H1 (cell line): ENCODE results near the gene BCAS1.

Experiments used
- KDM1A ChIP-seq: fragments of 200-600, 300-600 bp; sonication (generic); IDR thresholded peaks from 2 replicates; pipeline ENCODE4 v1.7.1; 2016; ENCODE audit warnings: mild to moderate bottlenecking, low read length, borderline replicate concordance
- PHF8 ChIP-seq: fragments of 200-600 bp; sonication (generic); conservative IDR thresholded peaks from 2 replicates; pipeline ENCODE4 v1.7.1; 2012; ENCODE audit warnings: low read depth, mild to moderate bottlenecking, inconsistent platforms, low read length, moderate library complexity
- TF ChIP-seq, protein P1 (sequence below), 3 experiments: IDR thresholded peaks; 1 replicate in 2 of 3; 2 replicates in 1 of 3; pipeline versions ENCODE4 v1.5.1 to v1.6.1; 2011; ENCODE audit warnings: low read length in 3 of 3, mild to moderate bottlenecking in 3 of 3, inconsistent platforms in 2 of 3, low read depth in 1 of 3, moderate library complexity in 1 of 3; ENCODE audit not compliant: insufficient read depth in 1 of 3; ENCODE audit errors: control extremely low read depth in 1 of 3

DNA sequence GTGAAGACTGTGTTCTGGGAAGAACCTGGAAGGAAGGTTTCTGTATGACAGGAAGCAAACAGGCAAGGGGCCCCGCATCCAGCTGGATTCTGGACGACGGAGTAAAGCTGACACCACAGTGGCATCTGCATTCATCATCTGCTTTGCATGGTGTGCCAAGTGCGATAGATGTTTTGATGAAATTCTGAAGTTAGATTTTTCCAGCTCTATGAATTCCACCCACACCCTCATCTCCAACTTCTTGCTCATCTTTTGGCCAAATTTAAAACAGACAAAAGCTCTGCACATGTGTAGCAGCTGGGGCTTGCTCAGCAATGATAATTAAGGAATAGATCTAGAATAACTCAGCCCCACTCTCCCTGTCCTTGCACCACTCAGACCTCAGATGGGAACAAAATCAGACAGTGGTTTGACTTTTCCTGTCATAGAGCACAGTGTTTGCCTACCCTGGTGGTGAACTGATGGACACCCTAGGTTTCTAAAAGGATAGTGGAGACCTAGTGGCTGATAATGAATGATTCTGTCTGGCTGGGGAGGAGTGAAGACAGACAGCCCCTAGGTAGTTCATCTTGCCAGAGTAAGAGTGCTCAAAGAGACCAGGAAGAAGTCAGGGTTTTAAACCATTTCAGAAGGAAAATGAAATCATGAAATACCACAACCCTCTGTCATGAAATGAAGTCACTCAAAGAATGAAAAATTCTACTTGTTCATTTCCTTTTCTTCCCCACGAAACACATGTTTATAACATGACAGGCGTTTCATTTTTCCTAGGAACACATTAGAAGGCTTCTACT is 85.8 kb downstream of the BCAS1 start:
- TF ChIP-seq KDM1A (no peak), PHF8 (no peak)
- TF ChIP-seq, protein P1, sequence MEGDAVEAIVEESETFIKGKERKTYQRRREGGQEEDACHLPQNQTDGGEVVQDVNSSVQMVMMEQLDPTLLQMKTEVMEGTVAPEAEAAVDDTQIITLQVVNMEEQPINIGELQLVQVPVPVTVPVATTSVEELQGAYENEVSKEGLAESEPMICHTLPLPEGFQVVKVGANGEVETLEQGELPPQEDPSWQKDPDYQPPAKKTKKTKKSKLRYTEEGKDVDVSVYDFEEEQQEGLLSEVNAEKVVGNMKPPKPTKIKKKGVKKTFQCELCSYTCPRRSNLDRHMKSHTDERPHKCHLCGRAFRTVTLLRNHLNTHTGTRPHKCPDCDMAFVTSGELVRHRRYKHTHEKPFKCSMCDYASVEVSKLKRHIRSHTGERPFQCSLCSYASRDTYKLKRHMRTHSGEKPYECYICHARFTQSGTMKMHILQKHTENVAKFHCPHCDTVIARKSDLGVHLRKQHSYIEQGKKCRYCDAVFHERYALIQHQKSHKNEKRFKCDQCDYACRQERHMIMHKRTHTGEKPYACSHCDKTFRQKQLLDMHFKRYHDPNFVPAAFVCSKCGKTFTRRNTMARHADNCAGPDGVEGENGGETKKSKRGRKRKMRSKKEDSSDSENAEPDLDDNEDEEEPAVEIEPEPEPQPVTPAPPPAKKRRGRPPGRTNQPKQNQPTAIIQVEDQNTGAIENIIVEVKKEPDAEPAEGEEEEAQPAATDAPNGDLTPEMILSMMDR (IDR thresholded peaks at IDR 0.05; ENCODE audit: control extremely low read depth in 1 of 3, insufficient read depth in 1 of 3, low read depth in 1 of 3, low read length in 3 of 3): no peak
